Measurements from ENCODE around the gene FGB. TPM values are rescaled to one million over a fixed set of nuclear protein-coding genes. Genes with fewer than 3 reads are reported as not detected.

The FGB gene
- total and polyA plus RNA-seq, 9 of the 15 experiments (the other 6 are each of a cell fraction or from before 2014, with no cell fraction given) = 0.07 to 1.9 (median 0.13) TPM; not detected in 6

DNA sequence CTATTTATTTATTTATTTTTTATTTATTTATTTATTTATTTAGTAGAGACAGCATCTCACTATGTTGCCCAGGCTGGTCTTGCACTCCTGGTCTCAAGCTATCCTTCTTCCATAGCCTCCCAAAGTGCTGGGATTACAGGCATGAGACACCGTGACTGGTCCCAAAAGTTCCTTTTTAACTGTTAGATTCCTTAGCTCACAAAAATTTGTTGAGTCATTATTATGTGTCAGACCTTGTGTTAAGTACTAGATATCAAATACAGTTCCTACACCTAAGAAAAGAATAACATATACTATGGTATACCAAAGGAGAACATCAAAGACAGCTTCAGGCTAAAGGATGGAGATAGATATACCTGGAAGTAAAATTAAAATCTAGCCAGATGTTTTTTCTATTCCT lies 16.1 kb downstream of the FGB start (continued):
- TF ChIP-seq, protein P1, sequence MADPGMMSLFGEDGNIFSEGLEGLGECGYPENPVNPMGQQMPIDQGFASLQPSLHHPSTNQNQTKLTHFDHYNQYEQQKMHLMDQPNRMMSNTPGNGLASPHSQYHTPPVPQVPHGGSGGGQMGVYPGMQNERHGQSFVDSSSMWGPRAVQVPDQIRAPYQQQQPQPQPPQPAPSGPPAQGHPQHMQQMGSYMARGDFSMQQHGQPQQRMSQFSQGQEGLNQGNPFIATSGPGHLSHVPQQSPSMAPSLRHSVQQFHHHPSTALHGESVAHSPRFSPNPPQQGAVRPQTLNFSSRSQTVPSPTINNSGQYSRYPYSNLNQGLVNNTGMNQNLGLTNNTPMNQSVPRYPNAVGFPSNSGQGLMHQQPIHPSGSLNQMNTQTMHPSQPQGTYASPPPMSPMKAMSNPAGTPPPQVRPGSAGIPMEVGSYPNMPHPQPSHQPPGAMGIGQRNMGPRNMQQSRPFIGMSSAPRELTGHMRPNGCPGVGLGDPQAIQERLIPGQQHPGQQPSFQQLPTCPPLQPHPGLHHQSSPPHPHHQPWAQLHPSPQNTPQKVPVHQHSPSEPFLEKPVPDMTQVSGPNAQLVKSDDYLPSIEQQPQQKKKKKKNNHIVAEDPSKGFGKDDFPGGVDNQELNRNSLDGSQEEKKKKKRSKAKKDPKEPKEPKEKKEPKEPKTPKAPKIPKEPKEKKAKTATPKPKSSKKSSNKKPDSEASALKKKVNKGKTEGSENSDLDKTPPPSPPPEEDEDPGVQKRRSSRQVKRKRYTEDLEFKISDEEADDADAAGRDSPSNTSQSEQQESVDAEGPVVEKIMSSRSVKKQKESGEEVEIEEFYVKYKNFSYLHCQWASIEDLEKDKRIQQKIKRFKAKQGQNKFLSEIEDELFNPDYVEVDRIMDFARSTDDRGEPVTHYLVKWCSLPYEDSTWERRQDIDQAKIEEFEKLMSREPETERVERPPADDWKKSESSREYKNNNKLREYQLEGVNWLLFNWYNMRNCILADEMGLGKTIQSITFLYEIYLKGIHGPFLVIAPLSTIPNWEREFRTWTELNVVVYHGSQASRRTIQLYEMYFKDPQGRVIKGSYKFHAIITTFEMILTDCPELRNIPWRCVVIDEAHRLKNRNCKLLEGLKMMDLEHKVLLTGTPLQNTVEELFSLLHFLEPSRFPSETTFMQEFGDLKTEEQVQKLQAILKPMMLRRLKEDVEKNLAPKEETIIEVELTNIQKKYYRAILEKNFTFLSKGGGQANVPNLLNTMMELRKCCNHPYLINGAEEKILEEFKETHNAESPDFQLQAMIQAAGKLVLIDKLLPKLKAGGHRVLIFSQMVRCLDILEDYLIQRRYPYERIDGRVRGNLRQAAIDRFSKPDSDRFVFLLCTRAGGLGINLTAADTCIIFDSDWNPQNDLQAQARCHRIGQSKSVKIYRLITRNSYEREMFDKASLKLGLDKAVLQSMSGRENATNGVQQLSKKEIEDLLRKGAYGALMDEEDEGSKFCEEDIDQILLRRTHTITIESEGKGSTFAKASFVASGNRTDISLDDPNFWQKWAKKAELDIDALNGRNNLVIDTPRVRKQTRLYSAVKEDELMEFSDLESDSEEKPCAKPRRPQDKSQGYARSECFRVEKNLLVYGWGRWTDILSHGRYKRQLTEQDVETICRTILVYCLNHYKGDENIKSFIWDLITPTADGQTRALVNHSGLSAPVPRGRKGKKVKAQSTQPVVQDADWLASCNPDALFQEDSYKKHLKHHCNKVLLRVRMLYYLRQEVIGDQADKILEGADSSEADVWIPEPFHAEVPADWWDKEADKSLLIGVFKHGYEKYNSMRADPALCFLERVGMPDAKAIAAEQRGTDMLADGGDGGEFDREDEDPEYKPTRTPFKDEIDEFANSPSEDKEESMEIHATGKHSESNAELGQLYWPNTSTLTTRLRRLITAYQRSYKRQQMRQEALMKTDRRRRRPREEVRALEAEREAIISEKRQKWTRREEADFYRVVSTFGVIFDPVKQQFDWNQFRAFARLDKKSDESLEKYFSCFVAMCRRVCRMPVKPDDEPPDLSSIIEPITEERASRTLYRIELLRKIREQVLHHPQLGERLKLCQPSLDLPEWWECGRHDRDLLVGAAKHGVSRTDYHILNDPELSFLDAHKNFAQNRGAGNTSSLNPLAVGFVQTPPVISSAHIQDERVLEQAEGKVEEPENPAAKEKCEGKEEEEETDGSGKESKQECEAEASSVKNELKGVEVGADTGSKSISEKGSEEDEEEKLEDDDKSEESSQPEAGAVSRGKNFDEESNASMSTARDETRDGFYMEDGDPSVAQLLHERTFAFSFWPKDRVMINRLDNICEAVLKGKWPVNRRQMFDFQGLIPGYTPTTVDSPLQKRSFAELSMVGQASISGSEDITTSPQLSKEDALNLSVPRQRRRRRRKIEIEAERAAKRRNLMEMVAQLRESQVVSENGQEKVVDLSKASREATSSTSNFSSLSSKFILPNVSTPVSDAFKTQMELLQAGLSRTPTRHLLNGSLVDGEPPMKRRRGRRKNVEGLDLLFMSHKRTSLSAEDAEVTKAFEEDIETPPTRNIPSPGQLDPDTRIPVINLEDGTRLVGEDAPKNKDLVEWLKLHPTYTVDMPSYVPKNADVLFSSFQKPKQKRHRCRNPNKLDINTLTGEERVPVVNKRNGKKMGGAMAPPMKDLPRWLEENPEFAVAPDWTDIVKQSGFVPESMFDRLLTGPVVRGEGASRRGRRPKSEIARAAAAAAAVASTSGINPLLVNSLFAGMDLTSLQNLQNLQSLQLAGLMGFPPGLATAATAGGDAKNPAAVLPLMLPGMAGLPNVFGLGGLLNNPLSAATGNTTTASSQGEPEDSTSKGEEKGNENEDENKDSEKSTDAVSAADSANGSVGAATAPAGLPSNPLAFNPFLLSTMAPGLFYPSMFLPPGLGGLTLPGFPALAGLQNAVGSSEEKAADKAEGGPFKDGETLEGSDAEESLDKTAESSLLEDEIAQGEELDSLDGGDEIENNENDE (IDR thresholded peaks at IDR 0.05; ENCODE audit: low read depth, low read length) = no peak
- TF ChIP-seq CBX3 (IDR thresholded peaks at IDR 0.05; ENCODE audit: borderline replicate concordance in 1 of 2, low read length in 2 of 2) = no peak

Data from K562 (cell line).